HUES6 (cell line): ENCODE measurements around the gene APOA4.

Experiments
- H3K27ac ChIP-seq: 2 replicates; pipeline ENCODE4 v1.7.0; 2013; ENCODE audit warnings: low read depth, mild to moderate bottlenecking, low read length, inconsistent platforms
- H3K27me3 ChIP-seq: 2 replicates; pipeline ENCODE4 v1.6.1; 2013; ENCODE audit warnings: low read length; ENCODE audit not compliant: control insufficient read depth, insufficient read depth
- H3K36me3 ChIP-seq: 2 replicates; pipeline ENCODE4 v1.6.1; 2013; ENCODE audit warnings: low read length; ENCODE audit not compliant: control insufficient read depth, insufficient read depth
- H3K4me1 ChIP-seq: 2 replicates; pipeline ENCODE4 v1.6.1; 2013; ENCODE audit warnings: low read length; ENCODE audit not compliant: control insufficient read depth, insufficient read depth
- H3K4me3 ChIP-seq: 2 replicates; pipeline ENCODE4 v1.5.1; 2013; ENCODE audit warnings: low read depth, low read length
- H3K9ac ChIP-seq: one replicate; pipeline ENCODE4 v1.6.1; 2013; ENCODE audit warnings: mild to moderate bottlenecking, low read length
- H3K9me3 ChIP-seq: 2 replicates; pipeline ENCODE4 v1.6.1; 2013; ENCODE audit warnings: low read depth, low read length; ENCODE audit not compliant: control insufficient read depth, insufficient read depth

The APOA4 gene

GRCh38 chr11:116849060-116849459, 26.0 kb upstream of the APOA4 start:
- H3K4me3 ChIP-seq = no peak overlapping the region
- no peaks in the 10 kb centered on the region for H3K27me3 ChIP-seq
- H3K9ac ChIP-seq = no peak overlapping the region
- peaks cover 64% of the 10 kb centered on the region for H3K36me3 ChIP-seq
- no peak overlapping the region for H3K27ac ChIP-seq
- no peaks in the 10 kb centered on the region for H3K9me3 ChIP-seq
- no peaks in the 10 kb centered on the region for H3K4me1 ChIP-seq

GRCh38 chr11:116847612-116848011, 24.5 kb upstream of the APOA4 start:
- Histone ChIP-seq H3K9ac (no peak overlapping the region), H3K27me3 (no peaks in the 10 kb centered on the region), H3K36me3 (peaks cover 63% of the 10 kb centered on the region), H3K9me3 (no peaks in the 10 kb centered on the region), H3K4me3 (no peak overlapping the region), H3K27ac (no peak overlapping the region), H3K4me1 (no peaks in the 10 kb centered on the region)

- no peak overlapping the region for H3K9ac ChIP-seq
- peaks cover 58% of the 10 kb centered on the region for H3K36me3 ChIP-seq
- no peak overlapping the region for H3K27ac ChIP-seq
- no peaks in the 10 kb centered on the region for H3K4me1 ChIP-seq
- H3K9me3 ChIP-seq = no peaks in the 10 kb centered on the region
- no peak overlapping the region for H3K4me3 ChIP-seq
- no peaks in the 10 kb centered on the region for H3K27me3 ChIP-seq
Measured at GRCh38 chr11:116844722-116845121, 21.6 kb upstream of the APOA4 start.

- peaks cover 48% of the 10 kb centered on the region for H3K36me3 ChIP-seq
- H3K9ac ChIP-seq = no peak overlapping the region
- no peaks in the 10 kb centered on the region for H3K27me3 ChIP-seq
- H3K4me3 ChIP-seq = no peak overlapping the region
- H3K27ac ChIP-seq = no peak overlapping the region
- no peaks in the 10 kb centered on the region for H3K4me1 ChIP-seq
- H3K9me3 ChIP-seq = no peaks in the 10 kb centered on the region
Measured at GRCh38 chr11:116843661-116844060, 20.6 kb upstream of the APOA4 start.

GRCh38 chr11:116842909-116843308, 19.8 kb upstream of the APOA4 start:
- Histone ChIP-seq H3K4me3 (no peak overlapping the region), H3K36me3 (peaks cover 44% of the 10 kb centered on the region), H3K4me1 (no peaks in the 10 kb centered on the region), H3K27ac (no peak overlapping the region), H3K9ac (no peak overlapping the region), H3K27me3 (no peaks in the 10 kb centered on the region), H3K9me3 (no peaks in the 10 kb centered on the region)

- Histone ChIP-seq H3K9ac (no peak overlapping the region), H3K27ac (no peak overlapping the region), H3K9me3 (no peaks in the 10 kb centered on the region), H3K4me3 (no peak overlapping the region), H3K27me3 (no peaks in the 10 kb centered on the region), H3K36me3 (peaks cover 36% of the 10 kb centered on the region), H3K4me1 (peaks cover 7% of the 10 kb centered on the region)
Measured at GRCh38 chr11:116842117-116842516, 19.0 kb upstream of the APOA4 start.

GRCh38 chr11:116840746-116841296, 17.7 kb upstream of the APOA4 start:
- Histone ChIP-seq H3K9ac (no peak overlapping the region), H3K36me3 (peaks cover 23% of the 10 kb centered on the region), H3K4me1 (peaks cover 16% of the 10 kb centered on the region), H3K27me3 (no peaks in the 10 kb centered on the region), H3K4me3 (no peak overlapping the region), H3K9me3 (no peaks in the 10 kb centered on the region), H3K27ac (no peak overlapping the region)

- Histone ChIP-seq H3K36me3 (peaks cover 18% of the 10 kb centered on the region; the same call in 1 of the 2 replicates), H3K27ac (no peak overlapping the region), H3K9me3 (no peaks in the 10 kb centered on the region), H3K27me3 (peaks cover 3% of the 10 kb centered on the region), H3K4me1 (peaks cover 21% of the 10 kb centered on the region), H3K9ac (no peak overlapping the region), H3K4me3 (no peak overlapping the region)
Measured at GRCh38 chr11:116840224-116840745, 17.2 kb upstream of the APOA4 start.

GRCh38 chr11:116838321-116839084, 15.4 kb upstream of the APOA4 start:
- no peaks in the 10 kb centered on the region for H3K9me3 ChIP-seq
- peaks cover 9% of the 10 kb centered on the region for H3K27me3 ChIP-seq
- no peak overlapping the region for H3K9ac ChIP-seq
- H3K27ac ChIP-seq = no peak overlapping the region
- no peak overlapping the region for H3K4me3 ChIP-seq
- peaks cover 26% of the 10 kb centered on the region for H3K4me1 ChIP-seq
- H3K36me3 ChIP-seq = peaks cover 5% of the 10 kb centered on the region; the same call in 1 of the 2 replicates

- H3K4me3 ChIP-seq = no peak within 1 kb of the TSS
- H3K9ac ChIP-seq = no peak within 1 kb of the TSS
- peaks cover 9% of the 10 kb centered on the region for H3K27me3 ChIP-seq
- H3K9me3 ChIP-seq = no peaks in the 10 kb centered on the region
- H3K36me3 ChIP-seq = no peaks in the 10 kb centered on the region
- H3K27ac ChIP-seq = no peak within 1 kb of the TSS
- H3K4me1 ChIP-seq = peaks cover 26% of the 10 kb centered on the region
Measured at GRCh38 chr11:116837231-116838091, 14.4 kb upstream of the APOA4 start, which contains the start of gene APOA1. TSS of gene APOA1 (minus strand) at chr11:116837622. CDS start at chr11:116837387, 235 bp downstream.
